Activated naive CD4-positive, alpha-beta T cell treated with Interleukin-2 at 50 U/mL for 16 hours (primary cell): ENCODE results near the gene CLMP.
"Not testable (repeated sequence)": the region's sequence is repeated elsewhere in the genome, so short reads cannot be mapped to it uniquely, and the experiment has no call there.

ENCODE experiments used
- DNase-seq: peaks from one replicate; pipeline ENCODE4 v3.0.0-alpha.2; 2020

The CLMP gene

GRCh38 chr11:123166071-123166559, 28.9 kb downstream of the CLMP start:
- peak; percentile 9 for DNase-seq

GRCh38 chr11:123164732-123165450, 30.2 kb downstream of the CLMP start:
- no peak for DNase-seq

DNA sequence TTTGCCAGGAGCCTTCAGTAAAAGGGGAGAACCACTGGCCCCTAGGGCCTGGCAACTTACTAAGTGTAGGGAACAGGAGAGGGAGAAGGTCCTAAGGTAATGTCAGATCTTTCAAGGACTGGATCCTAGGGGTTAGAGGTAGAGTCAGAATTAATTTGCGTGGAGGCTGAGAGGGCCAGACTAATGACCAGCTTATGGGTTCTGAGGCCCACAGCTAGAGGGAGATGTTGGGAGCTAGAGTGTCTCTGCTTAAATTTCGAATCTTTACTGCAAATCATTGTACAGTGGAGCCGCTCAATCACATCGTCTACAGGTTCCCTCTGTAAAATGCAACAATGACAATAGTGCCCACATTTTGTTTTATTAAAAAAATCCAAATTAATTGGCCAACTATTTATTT, 31.4 kb downstream of the CLMP start:
- no peak for DNase-seq

DNA sequence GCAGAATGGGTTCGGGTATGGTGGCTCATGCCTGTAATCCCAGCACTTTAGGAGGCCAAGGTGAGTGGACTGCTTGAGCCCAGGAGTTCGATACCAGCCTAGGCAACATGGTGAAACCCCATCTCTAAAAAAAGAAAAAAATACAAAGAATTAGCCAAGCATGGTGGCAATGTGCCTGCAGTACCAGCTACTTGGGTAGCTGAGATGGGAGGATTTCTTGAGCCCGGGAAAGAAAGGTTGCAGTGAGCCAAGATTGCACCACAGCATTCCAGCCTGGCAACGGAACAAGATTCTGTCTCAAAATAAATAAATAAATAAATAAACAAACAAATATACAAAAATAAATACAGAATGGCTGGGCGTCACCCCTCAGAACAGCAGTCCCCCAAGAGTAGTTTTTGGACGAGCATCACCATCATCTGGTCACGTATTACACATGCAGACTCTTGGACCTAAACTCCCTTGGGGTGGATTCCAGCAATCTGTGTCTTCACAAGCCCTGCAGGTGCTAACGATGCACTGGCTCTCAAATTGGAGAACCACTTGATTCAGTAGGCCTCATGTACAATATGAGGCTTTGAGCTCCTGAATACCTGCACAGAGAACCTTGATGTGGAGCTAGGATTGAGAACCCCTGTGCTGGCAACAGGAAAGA, 33.5 kb downstream of the CLMP start:
- DNase-seq: no peak

DNA sequence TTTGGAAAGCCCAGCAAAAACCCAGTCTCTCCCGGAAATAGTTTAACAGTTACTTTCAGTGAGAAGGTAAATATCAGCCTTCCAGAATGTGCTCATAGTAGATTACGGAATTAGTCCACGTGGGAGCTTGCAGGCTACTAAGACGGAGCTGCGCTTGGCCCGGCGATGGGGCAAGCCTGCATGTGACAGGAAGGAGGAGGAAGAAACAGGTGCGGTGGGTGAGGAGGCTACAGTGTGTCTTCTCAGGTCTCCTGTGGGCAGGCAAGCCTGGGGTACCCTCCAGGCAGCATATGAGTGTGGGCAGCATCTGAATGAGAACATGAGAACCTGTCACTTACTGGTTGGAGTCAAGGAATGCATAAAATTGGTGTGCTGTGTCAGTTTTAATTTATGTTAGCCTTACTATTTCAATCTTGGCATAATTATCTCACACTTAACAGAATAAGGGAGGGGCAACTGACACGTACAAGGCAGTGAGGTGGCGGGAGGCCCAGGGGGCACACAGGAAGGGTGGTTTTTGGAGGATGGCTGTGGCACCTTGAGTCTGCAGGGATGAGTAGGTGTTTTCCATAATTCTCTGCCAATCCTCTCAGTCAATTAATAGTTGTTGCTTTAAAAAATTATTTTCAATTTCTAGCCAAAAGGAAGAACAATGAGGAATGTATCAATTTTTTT, 35.7 kb downstream of the CLMP start:
- DNase-seq: no peak

GRCh38 chr11:123158033-123159003, 36.7 kb downstream of the CLMP start:
- DNase-seq: no peak

- DNase-seq: no peak
Measured at GRCh38 chr11:123152951-123153350, 42.1 kb downstream of the CLMP start.

- not testable (repeated sequence) for DNase-seq
Measured at GRCh38 chr11:123152346-123152745, 42.7 kb downstream of the CLMP start.

DNA sequence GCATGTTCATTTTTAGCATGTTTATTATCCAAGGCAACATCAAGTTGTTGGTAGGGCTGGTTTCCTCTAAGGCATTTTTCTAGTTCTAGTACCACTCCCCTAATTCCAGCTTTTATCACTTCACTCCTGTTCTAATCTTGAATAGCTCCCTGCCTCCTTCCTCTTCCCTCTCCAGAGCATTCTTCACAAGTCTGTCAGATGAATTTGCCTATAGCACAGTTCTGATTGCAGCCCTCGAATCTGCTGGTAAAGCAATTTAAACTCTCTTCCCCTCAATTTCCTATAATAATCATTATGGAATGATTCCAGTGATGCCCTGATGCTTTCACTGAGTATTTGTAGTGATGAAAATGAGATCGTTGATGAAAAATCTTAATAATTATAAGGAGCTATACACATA, 43.3 kb downstream of the CLMP start:
- DNase-seq: no peak

DNA sequence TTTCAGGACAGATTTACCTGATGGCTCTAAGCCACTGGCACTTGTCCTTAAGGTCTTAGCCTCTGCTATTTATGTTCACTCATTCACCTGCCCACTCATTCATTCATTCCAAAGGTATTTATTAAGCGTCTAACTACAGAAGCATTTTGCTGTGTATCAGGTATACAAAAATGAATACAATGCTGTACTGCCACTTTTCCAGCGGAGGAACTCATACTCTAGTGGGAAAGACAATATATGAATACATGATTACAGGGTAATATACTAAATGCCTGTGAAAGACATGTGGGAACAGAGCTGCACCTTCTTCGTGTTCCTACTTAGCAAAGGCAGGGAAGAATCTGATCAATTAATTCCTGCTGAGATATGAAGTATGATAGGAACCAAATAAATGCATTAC, 43.7 kb downstream of the CLMP start:
- DNase-seq: no peak

- DNase-seq: no peak
Measured at GRCh38 chr11:123150882-123151281, 44.2 kb downstream of the CLMP start.

GRCh38 chr11:123148965-123149364, 46.1 kb downstream of the CLMP start:
- no peak for DNase-seq

- no peak for DNase-seq
Measured at GRCh38 chr11:123145661-123146060, 49.4 kb downstream of the CLMP start.

DNA sequence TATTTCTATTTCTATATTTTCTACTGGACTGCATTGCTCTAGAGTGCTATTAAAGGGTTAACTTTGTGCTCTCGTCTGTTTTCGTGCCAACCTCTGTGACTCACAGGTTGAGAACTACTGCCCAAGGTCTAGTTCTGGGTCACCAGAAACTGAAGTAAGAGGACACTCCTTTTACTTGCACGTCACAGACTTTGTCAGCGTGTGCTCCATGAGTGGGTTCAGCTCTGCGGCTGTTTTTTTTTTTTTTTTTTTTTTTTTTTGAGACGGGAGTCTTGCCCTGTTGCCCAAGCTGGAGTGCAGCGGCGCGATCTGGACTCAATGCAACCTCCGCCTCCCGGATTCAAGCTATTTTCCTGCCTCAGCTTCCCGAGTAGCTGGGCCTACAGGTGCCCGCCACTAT, 49.8 kb downstream of the CLMP start:
- DNase-seq: no peak

- DNase-seq: no peak
Measured at GRCh38 chr11:123144707-123145106, 50.3 kb downstream of the CLMP start.

GRCh38 chr11:123143921-123144320, 51.1 kb downstream of the CLMP start:
- DNase-seq: no peak

DNA sequence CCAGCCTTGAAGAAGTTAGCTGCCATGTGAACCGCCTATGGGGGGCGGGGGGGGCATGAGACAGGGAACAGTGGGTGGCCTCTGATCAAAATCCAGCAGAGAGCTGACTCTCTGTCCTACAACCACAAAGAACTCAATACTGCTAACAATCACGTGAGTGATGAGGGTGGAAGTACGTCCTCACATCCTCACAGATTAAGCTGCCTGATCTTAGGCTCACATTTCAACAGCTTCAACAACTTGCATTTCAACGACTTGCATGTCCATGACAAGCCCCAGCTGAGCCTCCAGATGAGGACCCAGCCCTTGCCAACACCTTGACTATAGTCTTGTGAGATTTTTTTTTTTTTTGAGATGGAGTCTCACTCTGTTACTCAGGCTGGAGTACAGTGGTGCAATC, 51.6 kb downstream of the CLMP start:
- no peak for DNase-seq

GRCh38 chr11:123139206-123139605, 55.8 kb downstream of the CLMP start:
- no peak for DNase-seq

DNA sequence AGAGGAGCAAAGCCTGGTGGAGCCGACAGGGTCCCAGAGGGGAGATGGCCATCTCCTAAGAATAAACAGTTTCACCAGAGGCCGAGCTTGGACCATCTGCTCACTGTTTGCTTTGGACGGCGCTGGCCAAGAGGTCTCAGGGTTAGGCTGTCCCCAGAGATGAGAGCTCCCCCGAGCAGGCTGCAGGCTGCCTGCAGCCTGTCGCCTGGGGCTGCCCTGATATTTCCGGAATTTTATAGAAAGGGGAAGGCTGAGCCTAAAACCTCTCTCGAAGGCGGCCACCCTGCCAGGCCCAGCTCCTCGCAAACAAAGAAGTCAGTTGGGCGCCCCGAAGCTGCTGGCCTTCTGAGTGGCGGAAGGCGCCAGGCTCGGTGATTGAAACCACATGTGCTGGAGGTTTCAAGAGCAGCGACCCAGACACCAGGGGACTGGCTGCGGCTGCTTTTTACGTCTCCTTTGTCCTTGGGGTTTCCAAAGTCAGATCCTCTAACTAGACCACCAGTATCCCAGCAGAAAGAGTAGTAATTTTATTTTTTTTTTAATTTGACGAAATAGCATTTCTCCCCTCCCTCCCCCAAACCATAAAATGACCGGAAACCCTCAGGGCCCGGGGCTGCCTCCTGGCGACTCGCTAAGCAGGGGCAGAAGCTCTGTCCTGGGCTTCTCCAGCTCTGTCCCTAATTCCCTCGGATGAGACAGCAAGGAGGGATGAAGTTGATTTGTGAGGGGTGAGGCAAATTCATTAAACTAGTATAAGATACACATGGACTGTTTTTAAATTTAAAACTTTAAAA, 57.4 kb downstream of the CLMP start:
- DNase-seq: no peak

DNA sequence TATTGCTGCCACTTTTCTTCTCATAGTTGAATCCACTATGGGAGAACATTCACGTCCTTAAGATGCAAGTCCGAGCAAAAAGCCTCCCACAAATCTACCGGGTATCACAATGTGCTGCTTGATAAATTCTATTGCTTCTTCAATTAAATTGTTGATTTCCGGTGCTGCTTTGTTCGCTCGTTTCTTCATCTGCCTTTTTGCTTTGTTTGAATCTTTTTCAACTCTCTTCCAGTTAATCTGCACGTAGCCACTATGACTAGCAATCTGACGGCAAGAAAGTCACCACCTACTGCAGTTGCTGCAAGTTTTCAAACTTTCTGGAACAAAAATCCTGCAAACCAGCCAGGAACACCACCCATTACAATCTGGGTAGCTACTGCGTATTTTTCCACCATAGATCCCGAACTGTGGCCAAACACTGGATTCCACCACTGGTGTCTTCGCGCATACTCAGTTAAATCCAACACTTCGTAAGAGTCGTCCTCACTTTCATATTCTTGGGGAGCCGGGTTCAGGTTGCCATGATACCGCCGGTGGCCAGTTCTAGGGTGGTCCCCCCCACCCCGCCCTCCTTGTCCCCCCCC, 59.1 kb downstream of the CLMP start:
- DNase-seq: no peak

- no peak for DNase-seq
Measured at GRCh38 chr11:123132881-123133280, 62.2 kb downstream of the CLMP start.
